ENCODE measurements around the gene WDR19. TPM values are rescaled to one million over a fixed set of nuclear protein-coding genes. Genes with fewer than 3 reads are reported as not detected.

WDR19 gene
- total RNA-seq, 1 experiment from 2014 or later: 23.3 TPM

- Histone ChIP-seq H3K9me3 (ENCODE audit: control insufficient read depth, low read depth, low read length) (no peaks in the 10 kb centered on the region), H2BK20ac (ENCODE audit: low read depth, low read length, poor library complexity, severe bottlenecking) (no peak overlapping the region), H3K4ac (ENCODE audit: low read depth, low read length) (no peak overlapping the region), H3K79me2 (ENCODE audit: insufficient read depth, low read length) (no peaks in the 10 kb centered on the region), H2AK5ac (ENCODE audit: insufficient read length, low read length) (no peak overlapping the region), H4K8ac (replicated peaks; ENCODE audit: insufficient read length, low read depth, low read length) (no peak overlapping the region), H3K9ac (ENCODE audit: extremely low read depth, insufficient read length, low read length) (no peak overlapping the region), H3K27ac (ENCODE audit: insufficient read length, low read depth, low read length) (no peak overlapping the region), H2BK12ac (ENCODE audit: insufficient read length, low read depth, low read length) (no peak overlapping the region), H2BK5ac (ENCODE audit: insufficient read length, low read length) (no peak overlapping the region), H3K4me2 (ENCODE audit: insufficient read depth, insufficient read length, low read length) (no peak overlapping the region), H4K91ac (ENCODE audit: insufficient read length, low read depth, low read length) (no peak overlapping the region), H4K5ac (ENCODE audit: insufficient read length, low read depth, low read length) (no peak overlapping the region), H3K56ac (ENCODE audit: insufficient read length, low read depth, low read length) (no peak overlapping the region), H3K23me2 (ENCODE audit: insufficient read length, low read depth, low read length, poor library complexity, severe bottlenecking) (no peaks in the 10 kb centered on the region), H4K20me1 (ENCODE audit: control insufficient read depth, insufficient read depth, insufficient read length) (no peaks in the 10 kb centered on the region), H3T11ph (ENCODE audit: low read length) (no peak overlapping the region), H3K18ac (ENCODE audit: insufficient read length, low read depth, low read length) (no peak overlapping the region), H2AFZ (ENCODE audit: low read length) (no peak overlapping the region), H3K23ac (ENCODE audit: insufficient read length, low read depth, low read length) (no peak overlapping the region), H3K14ac (ENCODE audit: insufficient read depth, low read length) (no peak overlapping the region), H3K27me3 (ENCODE audit: insufficient read depth, low read length) (no peaks in the 10 kb centered on the region), H3K79me1 (ENCODE audit: insufficient read depth, low read depth, low read length, poor library complexity, severe bottlenecking) (no peaks in the 10 kb centered on the region), H2BK15ac (ENCODE audit: low read depth, low read length) (no peak overlapping the region), H2BK120ac (ENCODE audit: low read depth, low read length, poor library complexity, severe bottlenecking) (no peak overlapping the region), H3K4me1 (ENCODE audit: insufficient read depth, low read length) (no peaks in the 10 kb centered on the region)
- peaks cover 0 to 9% (median 3%) of the 10 kb centered on the region in 3 experiments; a peak in 3 of 7 replicates for H3K36me3 Mint-ChIP-seq (ENCODE audit: insufficient read depth in 1 of 3, low read depth in 3 of 3)
- H3K4me3 Mint-ChIP-seq: no peak overlapping the region
- no peak for DNase-seq
- 100% methylated on average over 1 of the region's 2 CpGs for WGBS (ENCODE audit: extremely low coverage, insufficient read length, low lambda C conversion rate)
- no peak overlapping the region for H3K27ac Mint-ChIP-seq
- H3K4me1 Mint-ChIP-seq: no peaks in the 10 kb centered on the region
- no peaks in the 10 kb centered on the region for H3K27me3 Mint-ChIP-seq (ENCODE audit: low read depth)
- no peaks in the 10 kb centered on the region for H3K9me3 Mint-ChIP-seq
- TF ChIP-seq, protein P1, sequence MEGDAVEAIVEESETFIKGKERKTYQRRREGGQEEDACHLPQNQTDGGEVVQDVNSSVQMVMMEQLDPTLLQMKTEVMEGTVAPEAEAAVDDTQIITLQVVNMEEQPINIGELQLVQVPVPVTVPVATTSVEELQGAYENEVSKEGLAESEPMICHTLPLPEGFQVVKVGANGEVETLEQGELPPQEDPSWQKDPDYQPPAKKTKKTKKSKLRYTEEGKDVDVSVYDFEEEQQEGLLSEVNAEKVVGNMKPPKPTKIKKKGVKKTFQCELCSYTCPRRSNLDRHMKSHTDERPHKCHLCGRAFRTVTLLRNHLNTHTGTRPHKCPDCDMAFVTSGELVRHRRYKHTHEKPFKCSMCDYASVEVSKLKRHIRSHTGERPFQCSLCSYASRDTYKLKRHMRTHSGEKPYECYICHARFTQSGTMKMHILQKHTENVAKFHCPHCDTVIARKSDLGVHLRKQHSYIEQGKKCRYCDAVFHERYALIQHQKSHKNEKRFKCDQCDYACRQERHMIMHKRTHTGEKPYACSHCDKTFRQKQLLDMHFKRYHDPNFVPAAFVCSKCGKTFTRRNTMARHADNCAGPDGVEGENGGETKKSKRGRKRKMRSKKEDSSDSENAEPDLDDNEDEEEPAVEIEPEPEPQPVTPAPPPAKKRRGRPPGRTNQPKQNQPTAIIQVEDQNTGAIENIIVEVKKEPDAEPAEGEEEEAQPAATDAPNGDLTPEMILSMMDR (conservative IDR thresholded peaks at IDR 0.05): no peak
Observed at GRCh38 chr4:39235696-39236095, 53.4 kb downstream of the WDR19 start.
